Caco-2 (cell line): ENCODE measurements around the gene TCEAL1. TPM values are rescaled to one million over a fixed set of nuclear protein-coding genes. Genes with fewer than 3 reads are reported as not detected.

Experiments
- BruUV-seq: library from RNA; stranded (reverse); fragments of 400-500 nt; replicated peaks from 2 replicates; lab custom pipeline; 2021; lab: Mats Ljungman, UMichigan
- CTCF ChIA-PET: fragments of 300-600 bp; sonication (Branson Sonifier 250); formaldehyde crosslinking; loops from one replicate; lab custom pipeline; 2022; ENCODE audit warnings: antibody characterized with exemption; lab: Charles Lee
- POLR2A ChIA-PET: fragments of 300-600 bp; sonication (Branson Sonifier 250); formaldehyde crosslinking; loops from one replicate; lab custom pipeline; 2022; ENCODE audit warnings: antibody characterized with exemption; lab: Charles Lee
- DNase-seq, 2 experiments: peaks; one replicate each; pipeline versions ENCODE4 v3.0.0 to v3.0.0-alpha.2; 2020 to 2022
- H3K27me3 ChIP-seq: replicated peaks from 2 replicates; pipeline ENCODE4 v1.6.0; 2011; ENCODE audit warnings: low read length; ENCODE audit not compliant: control insufficient read depth, insufficient read depth
- H3K36me3 ChIP-seq: 2 replicates; pipeline ENCODE4 v1.5.1; 2011; ENCODE audit warnings: low read length; ENCODE audit not compliant: control insufficient read depth, insufficient read depth
- H3K4me1 ChIP-seq: fragments of 250-450 bp; sonication (Bioruptor Pico); 2 replicates; pipeline ENCODE4 v1.5.1; 2020; ENCODE audit warnings: mild to moderate bottlenecking
- H3K4me3 ChIP-seq: 2 replicates; pipeline ENCODE4 v1.5.1; 2011; ENCODE audit warnings: low read depth, mild to moderate bottlenecking, control low read depth, low read length
- H3K9me3 ChIP-seq: fragments of 250-450 bp; sonication (Bioruptor Pico); 2 replicates; pipeline ENCODE4 v1.5.1; 2020; ENCODE audit warnings: mild to moderate bottlenecking, moderate library complexity
- H3K27ac Mint-ChIP-seq: one replicate; pipeline ENCODE4 v1.8.0; 2022; ENCODE audit warnings: mixed read lengths; ENCODE audit not compliant: unreplicated experiment
- H3K27me3 Mint-ChIP-seq: one replicate; pipeline ENCODE4 v1.8.0; 2022; ENCODE audit warnings: mixed read lengths; ENCODE audit not compliant: insufficient read depth, unreplicated experiment
- H3K36me3 Mint-ChIP-seq: one replicate; pipeline ENCODE4 v1.8.0; 2022; ENCODE audit warnings: mild to moderate bottlenecking, mixed read lengths; ENCODE audit not compliant: insufficient read depth, unreplicated experiment
- H3K4me1 Mint-ChIP-seq: one replicate; pipeline ENCODE4 v1.8.0; 2022; ENCODE audit warnings: low read depth, mixed read lengths; ENCODE audit not compliant: unreplicated experiment
- H3K4me3 Mint-ChIP-seq: one replicate; pipeline ENCODE4 v1.8.0; 2022; ENCODE audit warnings: mild to moderate bottlenecking, moderate library complexity, mixed read lengths; ENCODE audit not compliant: unreplicated experiment
- H3K9me3 Mint-ChIP-seq: one replicate; pipeline ENCODE4 v1.8.0; 2022; ENCODE audit warnings: mixed read lengths; ENCODE audit not compliant: unreplicated experiment
- intact Hi-C: fragments of 100-400 bp; cut with micrococcal nuclease; formaldehyde crosslinking; loops from one replicate; pipeline ENCODE4 v1.10.0; 2022; ENCODE audit not compliant: unreplicated experiment
- total RNA-seq: library from RNA; stranded (reverse); gene quantifications from 2 replicates; pipeline ENCODE4 v1.2.3, GENCODE V29; 2022
- TF ChIP-seq, protein P1 (sequence below), 2 experiments: fragments of 200-600 bp in 1 of 2; IDR thresholded peaks; 1 replicate in 1 of 2; 2 replicates in 1 of 2; pipeline versions ENCODE4 v1.5.1 to v1.8.0; 2011 to 2022; ENCODE audit warnings: antibody characterized with exemption in 1 of 2, control low read depth in 1 of 2, inconsistent platforms in 1 of 2, low read depth in 1 of 2, low read length in 1 of 2, mild to moderate bottlenecking in 1 of 2, moderate library complexity in 1 of 2; ENCODE audit not compliant: insufficient read depth in 1 of 2, severe bottlenecking in 1 of 2, unreplicated experiment in 1 of 2

TCEAL1 gene
- total RNA-seq, 1 experiment from 2014 or later, result 11.8 TPM

DNA sequence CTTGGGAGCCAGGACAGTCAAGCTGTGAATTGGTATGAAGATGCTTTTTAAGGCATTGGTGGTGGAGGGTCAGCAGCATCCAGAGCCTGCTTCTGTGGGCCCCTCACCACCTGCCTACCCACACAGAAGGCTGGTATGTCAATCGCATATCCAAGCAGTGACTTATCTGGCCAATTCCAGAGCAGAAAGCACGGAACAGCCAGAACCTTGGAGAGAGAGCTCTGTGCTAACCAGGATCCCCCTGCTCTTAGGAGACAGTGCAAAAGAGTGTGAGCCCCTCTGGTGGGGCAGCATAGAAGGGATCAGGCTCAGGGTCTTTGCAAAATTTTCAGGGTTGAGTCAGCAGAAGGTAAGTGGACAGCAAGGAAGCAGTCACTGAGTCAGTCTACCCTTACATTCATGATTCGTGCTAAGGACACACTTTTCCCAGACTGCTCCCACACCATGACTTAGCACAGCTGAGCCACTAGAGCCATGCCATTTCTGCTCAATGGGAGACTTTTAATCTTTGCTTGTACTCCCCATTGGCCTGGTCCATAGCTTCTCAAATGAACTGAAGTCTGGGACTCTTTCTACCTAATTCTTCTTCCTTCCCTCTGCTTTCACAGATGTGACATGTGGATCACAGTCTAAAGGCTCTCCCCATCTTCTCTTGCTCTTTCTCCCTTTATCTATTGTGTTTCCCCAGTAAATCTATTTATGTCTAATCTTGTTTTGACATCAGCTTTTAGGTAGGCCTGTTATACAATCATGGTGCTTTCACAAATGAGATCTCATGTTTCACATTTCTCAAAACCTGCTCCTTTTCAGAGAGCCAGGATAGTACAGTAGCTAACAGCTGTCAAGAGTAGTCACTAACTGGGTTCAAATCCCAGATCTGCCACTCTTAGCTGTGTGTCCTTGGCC is 37.7 kb downstream of the TCEAL1 start:
- Histone ChIP-seq H3K36me3 (no peaks in the 10 kb centered on the region), H3K4me1 (no peaks in the 10 kb centered on the region), H3K4me3 (no peak overlapping the region), H3K9me3 (no peaks in the 10 kb centered on the region), H3K27me3 (no peaks in the 10 kb centered on the region)
- no peaks in the 10 kb centered on the region for H3K9me3 Mint-ChIP-seq
- ChIA-PET POLR2A (no interaction called here), CTCF (no interaction called here)
- intact Hi-C loops, result no loop called here
- DNase-seq, result no peak
- H3K27ac Mint-ChIP-seq, result no peak overlapping the region
- no peak overlapping the region for H3K4me3 Mint-ChIP-seq
- H3K36me3 Mint-ChIP-seq, result no peaks in the 10 kb centered on the region
- H3K4me1 Mint-ChIP-seq, result no peaks in the 10 kb centered on the region
- TF ChIP-seq, protein P1, sequence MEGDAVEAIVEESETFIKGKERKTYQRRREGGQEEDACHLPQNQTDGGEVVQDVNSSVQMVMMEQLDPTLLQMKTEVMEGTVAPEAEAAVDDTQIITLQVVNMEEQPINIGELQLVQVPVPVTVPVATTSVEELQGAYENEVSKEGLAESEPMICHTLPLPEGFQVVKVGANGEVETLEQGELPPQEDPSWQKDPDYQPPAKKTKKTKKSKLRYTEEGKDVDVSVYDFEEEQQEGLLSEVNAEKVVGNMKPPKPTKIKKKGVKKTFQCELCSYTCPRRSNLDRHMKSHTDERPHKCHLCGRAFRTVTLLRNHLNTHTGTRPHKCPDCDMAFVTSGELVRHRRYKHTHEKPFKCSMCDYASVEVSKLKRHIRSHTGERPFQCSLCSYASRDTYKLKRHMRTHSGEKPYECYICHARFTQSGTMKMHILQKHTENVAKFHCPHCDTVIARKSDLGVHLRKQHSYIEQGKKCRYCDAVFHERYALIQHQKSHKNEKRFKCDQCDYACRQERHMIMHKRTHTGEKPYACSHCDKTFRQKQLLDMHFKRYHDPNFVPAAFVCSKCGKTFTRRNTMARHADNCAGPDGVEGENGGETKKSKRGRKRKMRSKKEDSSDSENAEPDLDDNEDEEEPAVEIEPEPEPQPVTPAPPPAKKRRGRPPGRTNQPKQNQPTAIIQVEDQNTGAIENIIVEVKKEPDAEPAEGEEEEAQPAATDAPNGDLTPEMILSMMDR (IDR thresholded peaks at IDR 0.05; ENCODE audit: insufficient read depth in 1 of 2, low read depth in 1 of 2, low read length in 1 of 2, severe bottlenecking in 1 of 2, unreplicated experiment in 1 of 2), result no peak
- H3K27me3 Mint-ChIP-seq, result no peaks in the 10 kb centered on the region
- no TSS peak for BruUV-seq

DNA sequence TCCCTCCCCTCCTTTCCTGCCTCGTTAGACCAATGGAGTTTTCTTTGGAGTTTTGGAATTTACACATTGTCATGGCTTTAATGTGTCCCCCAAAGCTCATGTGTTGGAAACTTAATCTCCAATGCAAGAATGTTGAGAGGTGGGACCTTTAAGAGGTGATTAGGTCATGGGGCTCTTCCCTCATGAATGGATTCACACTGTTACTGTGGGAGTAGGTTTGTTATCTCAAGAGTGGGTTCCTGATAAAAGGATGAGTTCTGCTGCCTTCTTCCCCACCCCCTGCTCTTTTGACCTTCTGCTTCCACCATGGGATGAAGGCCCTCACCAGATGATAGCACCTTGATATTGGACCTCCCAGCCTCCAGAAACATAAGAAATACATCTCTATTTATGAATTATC is 41.0 kb downstream of the TCEAL1 start:
- H3K36me3 ChIP-seq, result no peaks in the 10 kb centered on the region
- no peaks in the 10 kb centered on the region for H3K9me3 ChIP-seq
- H3K36me3 Mint-ChIP-seq, result no peaks in the 10 kb centered on the region
- DNase-seq, result no peak
- TF ChIP-seq, protein P1 (IDR thresholded peaks at IDR 0.05; ENCODE audit: insufficient read depth in 1 of 2, low read depth in 1 of 2, low read length in 1 of 2, severe bottlenecking in 1 of 2, unreplicated experiment in 1 of 2), result no peak
- H3K4me1 ChIP-seq, result no peaks in the 10 kb centered on the region
- H3K27me3 ChIP-seq, result no peaks in the 10 kb centered on the region
- ChIA-PET POLR2A (no interaction called here), CTCF (no interaction called here)
- intact Hi-C loops, result no loop called here
- no peak overlapping the region for H3K4me3 Mint-ChIP-seq
- no TSS peak for BruUV-seq
- no peaks in the 10 kb centered on the region for H3K4me1 Mint-ChIP-seq
- no peaks in the 10 kb centered on the region for H3K27me3 Mint-ChIP-seq
- H3K4me3 ChIP-seq, result no peak overlapping the region
- H3K9me3 Mint-ChIP-seq, result no peaks in the 10 kb centered on the region
- no peak overlapping the region for H3K27ac Mint-ChIP-seq

DNA sequence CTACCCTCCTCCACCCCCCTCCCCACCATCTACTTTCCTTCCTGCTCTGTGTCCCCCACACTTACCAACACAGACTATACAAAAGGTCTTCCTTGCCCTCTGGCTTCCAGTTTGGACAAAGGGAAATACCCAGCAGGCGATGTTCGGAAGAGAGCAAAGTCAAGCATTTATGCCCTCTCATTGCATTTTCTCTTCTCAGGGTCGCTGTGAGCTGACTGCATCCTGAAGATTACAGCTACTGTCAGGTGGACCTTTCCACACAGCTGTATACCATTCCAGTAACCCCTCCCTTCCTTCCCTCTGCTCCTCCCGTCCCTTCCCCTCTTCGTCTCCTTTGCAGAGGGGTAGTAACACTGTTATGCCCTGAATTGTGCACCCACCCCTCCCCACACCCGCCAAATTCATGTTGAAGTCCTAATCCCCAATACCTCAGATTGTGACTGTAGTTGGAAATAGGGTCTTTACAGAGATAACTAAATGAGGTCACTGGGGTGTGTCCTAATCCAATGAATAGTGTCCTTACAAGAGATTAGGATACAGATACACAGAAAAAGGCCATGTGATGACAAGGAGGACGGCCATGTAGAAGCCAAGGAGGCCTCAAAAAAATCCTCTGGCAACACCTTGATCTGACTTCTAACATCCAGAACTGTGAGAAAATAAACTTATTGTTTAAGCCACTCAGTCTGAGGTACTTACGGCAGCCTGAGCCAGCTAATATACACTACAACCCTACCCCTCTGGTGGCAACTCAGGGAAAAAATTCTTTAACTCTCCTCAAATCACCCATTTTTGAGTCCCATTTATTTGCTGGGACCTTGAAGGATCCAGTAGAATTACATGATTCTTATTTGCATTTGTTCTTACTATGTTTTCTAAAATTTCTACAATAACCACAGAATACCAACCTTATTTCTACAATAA is 46.0 kb downstream of the TCEAL1 start:
- Mint-ChIP-seq H3K4me3 (no peak overlapping the region), H3K27ac (no peak overlapping the region), H3K9me3 (no peaks in the 10 kb centered on the region), H3K4me1 (peaks cover 10% of the 10 kb centered on the region), H3K36me3 (peaks cover 49% of the 10 kb centered on the region), H3K27me3 (no peaks in the 10 kb centered on the region)
- intact Hi-C loops, result loop anchor here (1.0 kb wide), 1 partner anchor 141 kb away; no protein-coding TSS in a partner anchor
- Histone ChIP-seq H3K4me3 (no peak overlapping the region), H3K27me3 (no peaks in the 10 kb centered on the region), H3K4me1 (no peaks in the 10 kb centered on the region), H3K9me3 (no peaks in the 10 kb centered on the region), H3K36me3 (no peaks in the 10 kb centered on the region)
- DNase-seq, result no peak
- BruUV-seq, result no TSS peak
- ChIA-PET CTCF (no interaction called here), POLR2A (no interaction called here)
- TF ChIP-seq, protein P1 (IDR thresholded peaks at IDR 0.05; ENCODE audit: insufficient read depth in 1 of 2, low read depth in 1 of 2, low read length in 1 of 2, severe bottlenecking in 1 of 2, unreplicated experiment in 1 of 2), result no peak
